Uterus (tissue), 4 donors: ENCODE results near the gene AGPAT1. TPM values are rescaled to one million over a fixed set of nuclear protein-coding genes. Genes with fewer than 3 reads are reported as not detected.
A peak's percentile ranks its signal among the peaks of the same experiment; 100 is the strongest.

ENCODE experiments used
- DNase-seq, 2 donors: peaks; one replicate each; pipeline ENCODE4 v3.0.0-alpha.2; 2019 to 2020
- H3K27ac ChIP-seq, 2 donors: fragments of 200-600 bp; sonication (generic); 1 replicate in 1 of 2; 2 replicates in 1 of 2; pipeline ENCODE4 v1.5.1; 2016 to 2018
- H3K27me3 ChIP-seq, 2 donors: fragments of 200-600 bp; sonication (generic); one replicate each; pipeline ENCODE4 v1.5.1; 2018 to 2019; ENCODE audit warnings: control low read depth in 1 of 2
- H3K36me3 ChIP-seq, 2 donors: fragments of 200-600 bp; sonication (generic); one replicate each; pipeline ENCODE4 v1.5.1; 2019; ENCODE audit warnings: control low read depth in 1 of 2
- H3K4me1 ChIP-seq, 2 donors: fragments of 200-600 bp; sonication (generic); one replicate each; pipeline ENCODE4 v1.5.1; 2018 to 2019; ENCODE audit warnings: control low read depth in 1 of 2
- H3K4me3 ChIP-seq, 2 donors: fragments of 200-600 bp; sonication (generic); 1 replicate in 1 of 2; 2 replicates in 1 of 2; pipeline ENCODE4 v1.5.1; 2018 to 2019; ENCODE audit warnings: mild to moderate bottlenecking in 1 of 2
- H3K9me3 ChIP-seq, 2 donors: fragments of 200-600 bp; sonication (generic); one replicate each; pipeline ENCODE4 v1.5.1; 2019; ENCODE audit warnings: control low read depth in 1 of 2
- CTCF ChIP-seq, 4 experiments: fragments of 200-600 bp in 2 of 4; fragments of 450-650 bp in 2 of 4; sonication (generic) in 2 of 4; IDR thresholded peaks; one replicate each; pipeline ENCODE4 v1.5.1; 2016 to 2019; ENCODE audit warnings: antibody characterized with exemption in 4 of 4, mild to moderate bottlenecking in 2 of 4, moderate library complexity in 1 of 4
- POLR2A ChIP-seq, 2 donors: fragments of 450-650 bp; IDR thresholded peaks; one replicate each; pipeline ENCODE4 v1.6.1; 2016; ENCODE audit warnings: antibody characterized with exemption in 2 of 2, mild to moderate bottlenecking in 1 of 2, moderate library complexity in 1 of 2
- intact Hi-C: fragments of 100-400 bp; cut with DNase I; formaldehyde crosslinking; loops from one replicate; pipeline ENCODE4 v1.15.1; 2023; ENCODE audit warnings: low total_unique reads
- total RNA-seq, 4 donors: library from RNA; depleted of rRNA in 3 of 4; stranded (reverse); fragments of >200 nt in 3 of 4; gene quantifications; one replicate each; pipeline versions ENCODE4 v1.1.0 to v1.2.4, GENCODE V29; 2014 to 2023
- donor health status: DM: yes; HTN: yes; CAD: no.

The AGPAT1 gene
- total RNA-seq, 4 donors from 2014 or later, result 14.2 to 71.2 (median 37.7) TPM

GRCh38 chr6:32176476-32177182 is 745 bp upstream of the AGPAT1 start:
- Histone ChIP-seq H3K36me3 (no peaks in the 10 kb centered on the region), H3K9me3 (no peaks in the 10 kb centered on the region), H3K4me3 (peak overlapping the region; percentile 84 to 99), H3K27me3 (no peaks in the 10 kb centered on the region), H3K4me1 (peaks cover 9 to 14% of the 10 kb centered on the region in 2 donors), H3K27ac (peak overlapping the region; percentile 96 to 98)
- TF ChIP-seq CTCF (IDR thresholded peaks at IDR 0.05) (no peak), POLR2A (IDR thresholded peaks at IDR 0.05) (no peak)
- DNase-seq, result no peak
- intact Hi-C loops, result loop anchor here (10.0 kb wide), 1 partner anchor 52 kb away; the partner anchor contains the start of gene ATF6B

DNA sequence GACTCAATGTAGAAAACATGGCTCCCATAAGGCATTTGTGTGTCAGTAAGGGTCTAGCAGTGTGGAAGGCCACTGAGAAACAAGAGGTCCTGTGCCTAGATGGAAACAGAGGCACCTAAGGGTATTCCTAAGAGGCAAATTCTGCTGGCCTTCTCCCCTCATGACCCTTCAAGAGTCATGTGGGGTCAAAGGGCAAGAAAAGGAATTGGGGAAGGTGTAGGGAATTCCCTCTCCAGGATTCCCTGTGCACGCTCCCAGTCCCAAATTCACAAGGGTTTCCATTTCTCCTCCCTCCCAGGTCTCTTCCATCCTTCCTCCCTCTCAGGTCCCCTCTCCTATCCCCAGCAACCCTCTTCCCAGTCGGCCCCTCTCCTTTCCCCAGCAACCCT is 568 bp downstream of the AGPAT1 start:
- no peaks in the 10 kb centered on the region for H3K36me3 ChIP-seq
- no peak for DNase-seq
- peak overlapping the region; percentile 84 to 99 for H3K4me3 ChIP-seq
- H3K27ac ChIP-seq, result peak overlapping the region; percentile 96 to 98
- no peaks in the 10 kb centered on the region for H3K9me3 ChIP-seq
- intact Hi-C loops, result loop anchor here (10.0 kb wide), 1 partner anchor 51 kb away; the partner anchor contains the start of gene ATF6B
- H3K27me3 ChIP-seq, result no peaks in the 10 kb centered on the region
- H3K4me1 ChIP-seq, result peaks cover 9 to 14% of the 10 kb centered on the region in 2 donors
- TF ChIP-seq CTCF (IDR thresholded peaks at IDR 0.05), result no peak
- no peak for TF ChIP-seq POLR2A (IDR thresholded peaks at IDR 0.05)

DNA sequence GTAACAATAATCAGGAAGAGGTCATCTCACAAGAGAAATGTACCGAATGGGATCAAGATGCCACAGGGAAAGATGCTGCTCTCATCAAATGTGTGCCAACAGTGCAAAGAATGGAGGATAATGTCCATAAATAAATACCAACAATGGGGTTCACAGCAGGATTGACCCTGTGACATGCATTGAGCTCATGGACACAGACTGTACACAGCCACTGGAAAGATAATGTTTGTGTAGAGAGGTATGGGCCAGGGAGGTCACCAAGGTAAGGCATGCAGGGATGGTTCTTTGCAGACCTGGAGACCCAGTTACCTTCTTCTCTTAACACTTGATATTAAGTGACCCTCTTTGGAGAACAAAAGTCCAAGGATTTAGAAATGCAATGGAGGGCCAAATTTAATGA is 1.5 kb downstream of the AGPAT1 start:
- Histone ChIP-seq H3K27ac (no peak overlapping the region), H3K36me3 (no peaks in the 10 kb centered on the region), H3K9me3 (no peaks in the 10 kb centered on the region), H3K4me1 (peaks cover 5 to 6% of the 10 kb centered on the region in 2 donors), H3K27me3 (no peaks in the 10 kb centered on the region), H3K4me3 (no peak overlapping the region)
- DNase-seq, result no peak
- no peak for TF ChIP-seq CTCF (IDR thresholded peaks at IDR 0.05)
- intact Hi-C loops, result loop anchor here (10.0 kb wide), 1 partner anchor 50 kb away; the partner anchor contains the start of gene ATF6B

DNA sequence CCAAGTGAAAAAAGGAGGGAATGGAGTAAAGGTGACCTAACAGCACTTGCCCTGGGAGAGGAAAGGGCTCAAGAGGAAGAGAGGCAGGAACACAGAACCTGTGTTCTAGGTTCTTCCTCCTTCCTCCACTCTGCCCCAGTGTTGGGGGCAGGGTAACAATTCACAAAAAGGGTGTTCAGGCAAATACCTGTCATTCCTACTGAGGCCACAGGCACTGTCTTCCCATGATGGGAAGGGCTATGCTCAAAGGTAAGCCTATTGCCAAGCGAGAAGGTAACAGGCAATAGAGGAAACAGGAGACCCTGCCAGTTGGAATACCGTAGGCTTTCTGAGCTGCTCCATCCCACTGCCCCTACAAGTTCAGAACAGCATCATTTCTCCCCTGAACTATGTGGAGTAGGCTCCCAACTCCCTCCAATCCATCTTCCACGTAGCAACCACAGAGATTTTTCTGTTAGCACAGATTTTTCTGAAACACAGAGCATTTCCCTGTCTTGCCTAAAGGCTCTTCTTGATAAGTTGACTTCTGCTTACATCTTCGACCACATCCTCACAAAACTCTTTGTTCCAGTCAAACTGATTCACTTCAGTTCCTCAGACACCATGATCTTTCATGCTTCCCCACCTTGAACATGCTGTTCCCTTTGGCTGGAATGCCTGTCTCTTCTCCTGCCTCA is 2.7 kb downstream of the AGPAT1 start:
- H3K9me3 ChIP-seq, result no peaks in the 10 kb centered on the region
- no peaks in the 10 kb centered on the region for H3K36me3 ChIP-seq
- H3K4me3 ChIP-seq, result no peak overlapping the region
- H3K27me3 ChIP-seq, result no peaks in the 10 kb centered on the region
- intact Hi-C loops, result loop anchor here (10.0 kb wide), 1 partner anchor 48 kb away; the partner anchor contains the start of gene ATF6B
- no peaks in the 10 kb centered on the region for H3K4me1 ChIP-seq
- DNase-seq, result no peak
- no peak for TF ChIP-seq POLR2A (IDR thresholded peaks at IDR 0.05)
- no peak for TF ChIP-seq CTCF (IDR thresholded peaks at IDR 0.05)
- no peak overlapping the region for H3K27ac ChIP-seq

DNA sequence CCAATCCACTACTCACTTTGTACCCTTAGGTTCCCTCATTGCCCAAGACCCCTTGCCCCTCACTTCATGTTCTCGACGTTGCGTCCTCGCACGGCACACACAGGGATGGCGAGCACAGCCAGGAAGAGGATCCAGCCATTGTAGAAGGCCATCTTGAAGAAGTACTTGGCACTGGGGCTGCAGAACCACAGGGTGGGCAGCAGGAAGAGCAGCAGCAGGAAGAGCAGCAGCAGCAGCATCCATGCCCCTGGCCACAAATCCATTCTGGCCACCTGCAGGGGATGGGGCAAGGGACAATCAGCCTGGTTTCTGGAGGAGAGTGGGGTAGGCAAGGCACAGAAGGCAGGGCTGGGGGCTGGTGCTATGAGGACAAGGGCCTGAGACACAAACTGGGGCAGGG is 4.7 kb downstream of the AGPAT1 start:
- H3K9me3 ChIP-seq, result no peaks in the 10 kb centered on the region
- H3K4me1 ChIP-seq, result no peaks in the 10 kb centered on the region
- TF ChIP-seq CTCF (IDR thresholded peaks at IDR 0.05) (no peak), POLR2A (IDR thresholded peaks at IDR 0.05) (no peak)
- intact Hi-C loops, result loop anchor here (10.0 kb wide), 1 partner anchor 46 kb away; the partner anchor contains the start of gene ATF6B
- H3K36me3 ChIP-seq, result no peaks in the 10 kb centered on the region
- H3K27me3 ChIP-seq, result no peaks in the 10 kb centered on the region
- H3K27ac ChIP-seq, result no peak overlapping the region
- no peak for DNase-seq
- H3K4me3 ChIP-seq, result no peak overlapping the region
